KMS-11 (cell line): Measurements from ENCODE around the gene FREM1.

Experiments
- H2AFZ ChIP-seq: fragments of 200-600 bp; sonication (generic); 2 replicates; pipeline ENCODE4 v1.6.1; 2016; ENCODE audit warnings: antibody characterized with exemption, mixed run types, low read depth
- H3K27ac ChIP-seq: fragments of 200-600 bp; sonication (generic); 2 replicates; pipeline ENCODE4 v1.6.1; 2016; ENCODE audit warnings: mild to moderate bottlenecking, mixed run types
- H3K27me3 ChIP-seq: fragments of 200-600 bp; sonication (generic); 2 replicates; pipeline ENCODE4 v1.6.1; 2017; ENCODE audit warnings: mild to moderate bottlenecking, low read depth, mixed run types, moderate library complexity; ENCODE audit not compliant: insufficient read depth
- H3K36me3 ChIP-seq: fragments of 200-600 bp; sonication (generic); 2 replicates; pipeline ENCODE4 v1.6.1; 2017; ENCODE audit warnings: mild to moderate bottlenecking, mixed run types; ENCODE audit not compliant: insufficient read depth
- H3K4me1 ChIP-seq: fragments of 200-600 bp; sonication (generic); 2 replicates; pipeline ENCODE4 v1.6.1; 2016; ENCODE audit warnings: mild to moderate bottlenecking, low read depth, mixed run types; ENCODE audit not compliant: poor library complexity, severe bottlenecking
- H3K4me2 ChIP-seq: fragments of 200-600 bp; sonication (generic); 2 replicates; pipeline ENCODE4 v1.7.0; 2016; ENCODE audit warnings: mild to moderate bottlenecking, mixed run types
- H3K4me3 ChIP-seq: fragments of 200-600 bp; sonication (generic); IDR thresholded peaks from 2 replicates; pipeline ENCODE4 v1.6.1; 2017; ENCODE audit warnings: low read depth, low read length, mixed read lengths; ENCODE audit not compliant: insufficient read depth
- H3K79me2 ChIP-seq: fragments of 200-600 bp; sonication (generic); 2 replicates; pipeline ENCODE4 v1.6.1; 2016; ENCODE audit warnings: low read depth, mixed run types; ENCODE audit not compliant: insufficient read depth
- H3K9ac ChIP-seq: fragments of 200-600 bp; sonication (generic); 2 replicates; pipeline ENCODE4 v1.6.1; 2016; ENCODE audit warnings: mild to moderate bottlenecking, mixed run types
- H4K20me1 ChIP-seq: fragments of 200-600 bp; sonication (generic); 2 replicates; pipeline ENCODE4 v1.6.1; 2016; ENCODE audit warnings: mild to moderate bottlenecking, mixed run types; ENCODE audit not compliant: insufficient read depth
- CTCF ChIP-seq: fragments of 200-600 bp; sonication (generic); conservative IDR thresholded peaks from 2 replicates; pipeline ENCODE4 v1.6.1; 2017; ENCODE audit warnings: low read depth, mild to moderate bottlenecking, antibody characterized with exemption, low read length, moderate library complexity, mixed read lengths

FREM1 gene

GRCh38 chr9:14842269-14842668 is 68.0 kb downstream of the FREM1 start:
- H3K27me3 ChIP-seq, result no peaks in the 10 kb centered on the region
- no peaks in the 10 kb centered on the region for H3K79me2 ChIP-seq
- no peak overlapping the region for H2AFZ ChIP-seq
- H3K4me2 ChIP-seq, result no peak overlapping the region
- H3K36me3 ChIP-seq, result no peaks in the 10 kb centered on the region
- H4K20me1 ChIP-seq, result no peaks in the 10 kb centered on the region
- no peaks in the 10 kb centered on the region for H3K4me1 ChIP-seq
- no peak overlapping the region for H3K27ac ChIP-seq
- no peak overlapping the region for H3K4me3 ChIP-seq
- no peak overlapping the region for H3K9ac ChIP-seq
- no peak for TF ChIP-seq CTCF

GRCh38 chr9:14838701-14839100 is 71.5 kb downstream of the FREM1 start:
- Histone ChIP-seq H3K27ac (no peak overlapping the region), H3K4me1 (no peaks in the 10 kb centered on the region), H4K20me1 (no peaks in the 10 kb centered on the region), H3K36me3 (no peaks in the 10 kb centered on the region), H3K9ac (no peak overlapping the region), H3K4me2 (no peak overlapping the region), H3K4me3 (no peak overlapping the region), H3K79me2 (no peaks in the 10 kb centered on the region), H2AFZ (no peak overlapping the region), H3K27me3 (no peaks in the 10 kb centered on the region)
- TF ChIP-seq CTCF, result no peak

DNA sequence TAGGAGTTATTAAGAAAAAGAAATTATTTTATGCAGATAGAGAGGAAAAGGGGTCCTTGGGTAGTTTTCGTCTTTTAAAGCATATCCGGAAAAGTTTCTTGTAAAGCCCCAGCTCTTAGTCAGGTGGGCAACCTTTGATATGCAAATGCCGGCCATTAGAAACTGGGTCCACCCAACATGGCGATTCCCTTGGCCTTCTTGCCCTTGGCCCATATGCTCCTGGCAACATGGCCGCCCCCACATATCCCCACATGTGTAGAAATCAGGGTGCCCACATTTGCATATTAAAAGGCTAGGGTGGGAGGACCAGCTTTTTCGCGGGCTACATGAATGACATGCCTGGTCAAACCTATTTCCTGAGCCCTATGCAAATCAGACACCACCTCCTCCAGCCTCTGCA is 73.3 kb downstream of the FREM1 start:
- Histone ChIP-seq H3K9ac (no peak overlapping the region), H3K36me3 (no peaks in the 10 kb centered on the region), H3K27me3 (no peaks in the 10 kb centered on the region), H2AFZ (no peak overlapping the region), H3K4me3 (no peak overlapping the region), H3K79me2 (no peaks in the 10 kb centered on the region), H3K27ac (no peak overlapping the region), H3K4me1 (no peaks in the 10 kb centered on the region), H3K4me2 (no peak overlapping the region), H4K20me1 (no peaks in the 10 kb centered on the region)
- TF ChIP-seq CTCF, result no peak

DNA sequence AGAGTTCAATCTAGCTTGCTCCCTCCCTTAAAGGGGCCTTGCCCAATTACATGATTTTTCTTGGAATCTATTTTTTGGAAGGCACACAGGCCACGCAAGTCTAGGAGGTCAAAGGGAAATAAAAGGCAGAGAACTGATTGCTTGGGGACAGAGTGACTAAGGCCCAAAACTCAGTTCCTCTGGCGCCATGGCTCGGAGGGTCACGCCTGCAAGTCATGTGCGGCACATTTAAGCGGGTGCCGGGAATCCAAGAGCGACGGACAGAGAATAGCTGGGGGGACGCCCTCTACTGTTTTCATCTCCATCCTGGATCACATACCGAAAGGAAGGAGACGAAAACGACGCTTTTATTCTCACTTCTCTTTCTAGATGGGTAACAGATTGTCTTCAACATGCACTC is 78.6 kb downstream of the FREM1 start:
- Histone ChIP-seq H3K27me3 (no peaks in the 10 kb centered on the region), H3K4me2 (no peak overlapping the region)

More for the DNA sequence above, 78.6 kb downstream of the FREM1 start:
- Histone ChIP-seq H3K4me3 (no peak overlapping the region), H3K9ac (no peak overlapping the region), H3K27ac (no peak overlapping the region), H3K4me1 (no peaks in the 10 kb centered on the region), H3K79me2 (no peaks in the 10 kb centered on the region), H3K36me3 (no peaks in the 10 kb centered on the region), H4K20me1 (no peaks in the 10 kb centered on the region), H2AFZ (no peak overlapping the region)
- no peak for TF ChIP-seq CTCF
